NCI-H1048 (cell line): Measurements from ENCODE around the gene GPR84.
"Not testable (repeated sequence)": the region's sequence is repeated elsewhere in the genome, so short reads cannot be mapped to it uniquely, and the experiment has no call there.

Source experiments
- DNase-seq: peaks from one replicate; lab custom pipeline; 2025; lab: John Stamatoyannopoulos, UW

Gene GPR84

GRCh38 chr12:54356228-54356627 lies 8.1 kb downstream of the GPR84 start:
- no peak for DNase-seq

GRCh38 chr12:54355104-54355815 lies 9.0 kb downstream of the GPR84 start:
- DNase-seq = no peak

- not testable (repeated sequence) for DNase-seq
These were observed 10.0 kb downstream of the GPR84 start for GRCh38 chr12:54354271-54354670.

- DNase-seq = no peak
These were observed 11.1 kb downstream of the GPR84 start for GRCh38 chr12:54352891-54353874.

- no peak for DNase-seq
These were observed 12.2 kb downstream of the GPR84 start for GRCh38 chr12:54352022-54352531.

GRCh38 chr12:54351341-54351740 lies 12.9 kb downstream of the GPR84 start:
- no peak for DNase-seq

- no peak for DNase-seq
These were observed 13.5 kb downstream of the GPR84 start for GRCh38 chr12:54350743-54351142.

GRCh38 chr12:54349679-54350078 lies 14.6 kb downstream of the GPR84 start:
- no peak for DNase-seq

GRCh38 chr12:54349036-54349435 lies 15.2 kb downstream of the GPR84 start:
- no peak for DNase-seq

- DNase-seq = no peak
These were observed 22.6 kb downstream of the GPR84 start for GRCh38 chr12:54341378-54342300.

GRCh38 chr12:54340846-54341245 lies 23.4 kb downstream of the GPR84 start:
- no peak for DNase-seq

- no peak for DNase-seq
These were observed 25.5 kb downstream of the GPR84 start for GRCh38 chr12:54338698-54339296.

- no peak for DNase-seq
These were observed 26.2 kb downstream of the GPR84 start for GRCh38 chr12:54337854-54338650.

- no peak for DNase-seq
These were observed 26.9 kb downstream of the GPR84 start for GRCh38 chr12:54337280-54337842.

GRCh38 chr12:54333420-54334034 lies 30.8 kb downstream of the GPR84 start:
- DNase-seq = no peak

GRCh38 chr12:54331461-54331860 lies 32.8 kb downstream of the GPR84 start:
- no peak for DNase-seq

GRCh38 chr12:54330442-54330841 lies 33.8 kb downstream of the GPR84 start:
- no peak for DNase-seq

- DNase-seq = no peak
These were observed 34.5 kb downstream of the GPR84 start for GRCh38 chr12:54329759-54330158.

- DNase-seq = no peak
These were observed 35.5 kb downstream of the GPR84 start for GRCh38 chr12:54328595-54329337.
